Uterus (tissue), 2 donors: Measurements from ENCODE around the gene BCKDK.

Experiments
- POLR2A ChIP-seq, 2 donors: fragments of 450-650 bp; IDR thresholded peaks; one replicate each; pipeline ENCODE4 v1.6.1; 2016; ENCODE audit warnings: antibody characterized with exemption in 2 of 2, mild to moderate bottlenecking in 1 of 2, moderate library complexity in 1 of 2
- TF ChIP-seq, protein P1 (sequence below), 4 experiments: fragments of 200-600 bp in 2 of 4; fragments of 450-650 bp in 2 of 4; sonication (generic) in 2 of 4; IDR thresholded peaks; one replicate each; pipeline ENCODE4 v1.5.1; 2016 to 2019; ENCODE audit warnings: antibody characterized with exemption in 4 of 4, mild to moderate bottlenecking in 2 of 4, moderate library complexity in 1 of 4

- no peak for TF ChIP-seq POLR2A (IDR thresholded peaks at IDR 0.05)
- TF ChIP-seq, protein P1, sequence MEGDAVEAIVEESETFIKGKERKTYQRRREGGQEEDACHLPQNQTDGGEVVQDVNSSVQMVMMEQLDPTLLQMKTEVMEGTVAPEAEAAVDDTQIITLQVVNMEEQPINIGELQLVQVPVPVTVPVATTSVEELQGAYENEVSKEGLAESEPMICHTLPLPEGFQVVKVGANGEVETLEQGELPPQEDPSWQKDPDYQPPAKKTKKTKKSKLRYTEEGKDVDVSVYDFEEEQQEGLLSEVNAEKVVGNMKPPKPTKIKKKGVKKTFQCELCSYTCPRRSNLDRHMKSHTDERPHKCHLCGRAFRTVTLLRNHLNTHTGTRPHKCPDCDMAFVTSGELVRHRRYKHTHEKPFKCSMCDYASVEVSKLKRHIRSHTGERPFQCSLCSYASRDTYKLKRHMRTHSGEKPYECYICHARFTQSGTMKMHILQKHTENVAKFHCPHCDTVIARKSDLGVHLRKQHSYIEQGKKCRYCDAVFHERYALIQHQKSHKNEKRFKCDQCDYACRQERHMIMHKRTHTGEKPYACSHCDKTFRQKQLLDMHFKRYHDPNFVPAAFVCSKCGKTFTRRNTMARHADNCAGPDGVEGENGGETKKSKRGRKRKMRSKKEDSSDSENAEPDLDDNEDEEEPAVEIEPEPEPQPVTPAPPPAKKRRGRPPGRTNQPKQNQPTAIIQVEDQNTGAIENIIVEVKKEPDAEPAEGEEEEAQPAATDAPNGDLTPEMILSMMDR (IDR thresholded peaks at IDR 0.05), result no peak
These were observed 5.2 kb downstream of the BCKDK start for GRCh38 chr16:31113121-31114120.
